ENCODE measurements around the gene OCIAD1. TPM values are rescaled to one million over a fixed set of nuclear protein-coding genes. Genes with fewer than 3 reads are reported as not detected.
"Not testable (repeated sequence)": the region's sequence is repeated elsewhere in the genome, so short reads cannot be mapped to it uniquely, and the experiment has no call there.

Gene OCIAD1
- total RNA-seq, 3 donors from 2014 or later (not counting 1 experiment from before 2014, with no cell fraction given) = 91.4 to 117 (median 93.7) TPM

DNA sequence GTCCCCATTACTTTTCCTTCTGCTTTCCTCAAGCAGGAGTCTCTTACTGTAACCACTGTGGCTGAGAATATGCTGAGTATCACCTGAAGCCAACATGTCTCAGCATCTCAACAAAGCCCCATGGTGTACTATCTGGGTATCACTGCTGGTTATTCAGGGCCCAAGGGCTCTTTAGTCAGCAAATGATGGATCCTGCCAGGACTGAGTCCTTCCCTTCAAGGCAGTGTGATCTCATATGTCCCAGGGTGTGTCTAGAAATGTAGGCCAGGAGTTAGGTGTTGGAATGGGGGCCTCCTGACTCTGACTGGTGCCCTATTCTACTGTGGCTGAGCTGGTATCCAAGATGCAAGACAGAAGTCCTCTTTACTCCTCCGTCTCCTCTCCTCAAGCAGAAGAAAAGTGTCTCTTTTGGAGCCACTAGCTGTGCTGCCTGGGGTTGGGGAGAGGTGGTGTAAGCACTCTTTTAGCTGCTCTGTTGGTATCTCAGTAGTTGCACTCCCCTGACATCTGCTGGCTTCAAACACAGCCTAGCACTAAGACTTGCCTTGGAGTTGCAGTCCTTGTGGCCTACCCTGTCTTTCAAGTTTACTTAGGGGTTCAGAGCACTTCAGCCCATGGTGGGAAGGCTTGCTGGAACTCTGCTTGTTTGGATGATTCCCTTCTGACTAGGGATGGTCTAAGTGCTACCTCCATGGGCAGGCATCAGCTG is 47.1 kb downstream of the OCIAD1 start:
- H3K9me3 Mint-ChIP-seq = peaks cover 0 to 6% of the 10 kb centered on the region in 2 donors
- no peaks in the 10 kb centered on the region for H3K36me3 Mint-ChIP-seq
- Histone ChIP-seq H3K4me3 (ENCODE audit: low read length) (no peak overlapping the region), H3K27me3 (ENCODE audit: control insufficient read depth, insufficient read depth, low read length) (no peaks in the 10 kb centered on the region), H3K36me3 (ENCODE audit: control insufficient read depth, insufficient read depth, low read length) (no peaks in the 10 kb centered on the region), H3K9me3 (ENCODE audit: control insufficient read depth, insufficient read depth, low read length) (no peaks in the 10 kb centered on the region), H3K27ac (ENCODE audit: low read length) (no peak overlapping the region), H3K4me1 (ENCODE audit: control insufficient read depth, insufficient read depth, low read length) (no peaks in the 10 kb centered on the region)
- WGBS (ENCODE audit: insufficient coverage) = no CpG with 5 or more reads among the region's 1 CpG
- TF ChIP-seq, protein P1, sequence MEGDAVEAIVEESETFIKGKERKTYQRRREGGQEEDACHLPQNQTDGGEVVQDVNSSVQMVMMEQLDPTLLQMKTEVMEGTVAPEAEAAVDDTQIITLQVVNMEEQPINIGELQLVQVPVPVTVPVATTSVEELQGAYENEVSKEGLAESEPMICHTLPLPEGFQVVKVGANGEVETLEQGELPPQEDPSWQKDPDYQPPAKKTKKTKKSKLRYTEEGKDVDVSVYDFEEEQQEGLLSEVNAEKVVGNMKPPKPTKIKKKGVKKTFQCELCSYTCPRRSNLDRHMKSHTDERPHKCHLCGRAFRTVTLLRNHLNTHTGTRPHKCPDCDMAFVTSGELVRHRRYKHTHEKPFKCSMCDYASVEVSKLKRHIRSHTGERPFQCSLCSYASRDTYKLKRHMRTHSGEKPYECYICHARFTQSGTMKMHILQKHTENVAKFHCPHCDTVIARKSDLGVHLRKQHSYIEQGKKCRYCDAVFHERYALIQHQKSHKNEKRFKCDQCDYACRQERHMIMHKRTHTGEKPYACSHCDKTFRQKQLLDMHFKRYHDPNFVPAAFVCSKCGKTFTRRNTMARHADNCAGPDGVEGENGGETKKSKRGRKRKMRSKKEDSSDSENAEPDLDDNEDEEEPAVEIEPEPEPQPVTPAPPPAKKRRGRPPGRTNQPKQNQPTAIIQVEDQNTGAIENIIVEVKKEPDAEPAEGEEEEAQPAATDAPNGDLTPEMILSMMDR (IDR thresholded peaks at IDR 0.05) = no peak
- no peak overlapping the region for H3K4me3 Mint-ChIP-seq
- no peaks in the 10 kb centered on the region for H3K27me3 Mint-ChIP-seq (ENCODE audit: low read depth in 2 of 2)
- intact Hi-C loops (cut with micrococcal nuclease) = no loop called here
- H3K4me1 Mint-ChIP-seq = no peaks in the 10 kb centered on the region
- H3K27ac Mint-ChIP-seq = no peak overlapping the region
- ATAC-seq (no peak), DNase-seq (no peak)

DNA sequence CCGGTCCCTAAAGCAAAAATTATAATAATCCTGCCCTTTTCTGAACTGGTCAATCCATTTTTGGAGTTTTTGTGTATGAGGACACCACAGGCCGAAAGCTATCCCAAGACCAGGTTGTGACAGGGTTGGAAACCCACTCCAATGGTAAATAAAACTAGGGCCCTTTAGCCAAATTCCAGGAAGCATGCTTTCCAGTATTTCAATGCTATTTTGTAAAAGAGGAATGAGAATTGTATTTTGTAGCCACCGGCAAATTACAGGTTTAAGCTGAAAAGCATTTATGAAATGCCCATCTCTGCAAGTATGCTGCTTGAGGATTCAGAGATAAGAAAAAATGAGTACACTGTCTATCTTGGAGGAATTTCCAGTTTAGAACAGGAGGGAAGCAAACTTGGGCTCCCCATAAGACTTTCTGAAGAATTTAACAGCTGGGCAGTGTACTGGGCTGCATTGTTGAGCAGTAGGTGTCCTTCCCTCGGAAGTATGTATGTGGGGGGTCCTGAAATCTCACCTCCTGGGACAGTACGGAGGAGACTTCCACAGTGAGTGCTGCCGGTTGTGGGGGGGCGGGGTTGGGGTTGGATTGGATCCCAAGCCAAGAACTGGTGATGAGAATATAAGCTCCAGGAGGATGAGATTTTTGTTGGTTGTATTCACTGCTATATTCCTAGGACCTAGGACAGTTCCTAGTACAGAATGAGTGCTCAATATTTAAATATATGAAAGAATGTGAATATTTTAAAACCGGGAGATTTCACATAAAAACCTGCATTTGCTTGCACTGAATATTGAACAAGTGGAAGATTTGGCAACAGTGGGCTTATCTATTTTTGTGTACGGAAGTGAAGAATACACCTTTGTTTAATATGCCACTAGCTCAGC is 48.9 kb downstream of the OCIAD1 start:
- Histone ChIP-seq H3K4me3 (ENCODE audit: low read length) (no peak overlapping the region), H3K36me3 (ENCODE audit: control insufficient read depth, insufficient read depth, low read length) (no peaks in the 10 kb centered on the region), H3K9me3 (ENCODE audit: control insufficient read depth, insufficient read depth, low read length) (no peaks in the 10 kb centered on the region), H3K4me1 (ENCODE audit: control insufficient read depth, insufficient read depth, low read length) (no peaks in the 10 kb centered on the region), H3K27ac (ENCODE audit: low read length) (no peak overlapping the region), H3K27me3 (ENCODE audit: control insufficient read depth, insufficient read depth, low read length) (no peaks in the 10 kb centered on the region)
- Mint-ChIP-seq H3K36me3 (no peaks in the 10 kb centered on the region), H3K27me3 (ENCODE audit: low read depth in 2 of 2) (no peaks in the 10 kb centered on the region), H3K4me1 (no peaks in the 10 kb centered on the region), H3K4me3 (no peak overlapping the region), H3K27ac (no peak overlapping the region), H3K9me3 (peaks cover 0 to 4% of the 10 kb centered on the region in 2 donors)
- ATAC-seq (no peak), DNase-seq (no peak)
- WGBS (ENCODE audit: insufficient coverage) = 85% methylated on average over 9 of the region's 9 CpGs
- intact Hi-C loops (cut with micrococcal nuclease) = no loop called here
- TF ChIP-seq, protein P1 (IDR thresholded peaks at IDR 0.05) = no peak

DNA sequence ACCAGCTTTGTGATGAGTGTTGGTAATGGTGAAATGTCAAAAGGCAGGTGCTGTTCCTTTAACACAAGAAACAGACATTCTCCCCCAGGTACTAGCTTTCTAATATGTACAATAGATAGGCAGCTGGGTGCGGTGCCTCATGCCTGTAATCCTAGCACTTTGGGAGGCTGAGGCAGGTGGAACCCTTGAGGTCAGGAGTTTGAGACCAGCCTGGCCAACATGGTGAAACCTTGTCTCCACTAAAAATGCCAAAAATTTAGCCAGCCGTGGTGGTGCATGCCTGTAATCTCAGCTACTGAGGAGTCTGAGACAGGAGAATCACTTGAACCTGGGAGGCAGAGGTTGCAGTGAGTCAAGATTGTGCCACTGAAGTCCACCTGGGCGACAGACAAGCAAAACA is 50.8 kb downstream of the OCIAD1 start:
- intact Hi-C loops (cut with micrococcal nuclease); ATAC-seq; H3K9me3 ChIP-seq (ENCODE audit: control insufficient read depth, insufficient read depth, low read length); DNase-seq; H3K27ac ChIP-seq (ENCODE audit: low read length); H3K27ac Mint-ChIP-seq; H3K36me3 Mint-ChIP-seq; H3K4me1 ChIP-seq (ENCODE audit: control insufficient read depth, insufficient read depth, low read length); H3K27me3 ChIP-seq (ENCODE audit: control insufficient read depth, insufficient read depth, low read length); H3K9me3 Mint-ChIP-seq; H3K4me1 Mint-ChIP-seq; H3K27me3 Mint-ChIP-seq (ENCODE audit: low read depth in 2 of 2); H3K4me3 Mint-ChIP-seq; H3K4me3 ChIP-seq (ENCODE audit: low read length); H3K36me3 ChIP-seq (ENCODE audit: control insufficient read depth, insufficient read depth, low read length): not testable (repeated sequence)
- WGBS (ENCODE audit: insufficient coverage) = 95% methylated on average over 3 of the region's 3 CpGs

DNA sequence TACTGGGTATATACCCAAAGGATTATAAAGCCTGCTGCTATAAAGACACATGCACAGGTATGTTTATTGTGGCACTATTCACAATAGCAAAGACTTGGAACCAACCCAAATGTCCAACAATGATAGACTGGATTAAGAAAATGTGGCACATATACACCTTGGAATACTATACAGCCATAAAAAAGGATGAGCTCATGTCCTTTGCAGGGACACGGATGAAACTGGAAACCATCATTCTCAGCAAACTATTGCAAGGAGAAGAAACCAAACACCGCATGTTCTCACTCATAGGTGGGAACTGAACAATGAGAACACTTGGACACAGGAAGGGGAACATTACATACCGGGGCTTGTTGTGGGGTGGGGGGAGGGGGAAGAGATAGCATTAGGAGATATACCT is 58.9 kb downstream of the OCIAD1 start:
- H3K27ac ChIP-seq (ENCODE audit: low read length); H3K27ac Mint-ChIP-seq; H3K27me3 ChIP-seq (ENCODE audit: control insufficient read depth, insufficient read depth, low read length); H3K4me1 ChIP-seq (ENCODE audit: control insufficient read depth, insufficient read depth, low read length); intact Hi-C loops (cut with micrococcal nuclease); H3K9me3 Mint-ChIP-seq; H3K27me3 Mint-ChIP-seq (ENCODE audit: low read depth in 2 of 2); DNase-seq; ATAC-seq; H3K4me3 Mint-ChIP-seq; H3K9me3 ChIP-seq (ENCODE audit: control insufficient read depth, insufficient read depth, low read length); H3K4me1 Mint-ChIP-seq; H3K4me3 ChIP-seq (ENCODE audit: low read length): not testable (repeated sequence)
- H3K36me3 Mint-ChIP-seq = peaks cover 37% of the 10 kb centered on the region
- 98% methylated on average over 3 of the region's 3 CpGs for WGBS (ENCODE audit: insufficient coverage)
- peaks cover 36% of the 10 kb centered on the region for H3K36me3 ChIP-seq (ENCODE audit: control insufficient read depth, insufficient read depth, low read length)
